HG03439 (cell line): ENCODE data around the gene KCNMB1.
"Not testable (repeated sequence)": the region's sequence is repeated elsewhere in the genome, so short reads cannot be mapped to it uniquely, and the experiment has no call there.

ENCODE experiments used
- ATAC-seq: cut with Tn5 transposase; IDR thresholded peaks from one replicate; pipeline ENCODE4 v1.9.1; 2021; ENCODE audit warnings: mild to moderate bottlenecking, moderate library complexity; ENCODE audit not compliant: unreplicated experiment

KCNMB1 gene

GRCh38 chr5:170378740-170379139 lies 10.4 kb downstream of the KCNMB1 start:
- ATAC-seq, result no peak

- ATAC-seq, result no peak
These were observed 12.1 kb downstream of the KCNMB1 start for GRCh38 chr5:170377027-170377426.

- ATAC-seq, result not testable (repeated sequence)
These were observed 12.6 kb downstream of the KCNMB1 start for GRCh38 chr5:170376526-170376925.

- no peak for ATAC-seq
These were observed 13.9 kb downstream of the KCNMB1 start for GRCh38 chr5:170375283-170375682.

GRCh38 chr5:170372971-170373370 lies 16.2 kb downstream of the KCNMB1 start:
- ATAC-seq, result no peak

- ATAC-seq, result no peak
These were observed 20.6 kb downstream of the KCNMB1 start for GRCh38 chr5:170368586-170368985.

GRCh38 chr5:170366276-170366675 lies 22.9 kb downstream of the KCNMB1 start:
- no peak for ATAC-seq

- ATAC-seq, result no peak
These were observed 23.3 kb downstream of the KCNMB1 start for GRCh38 chr5:170365831-170366230.

GRCh38 chr5:170365011-170365410 lies 24.2 kb downstream of the KCNMB1 start:
- no peak for ATAC-seq

GRCh38 chr5:170363671-170364070 lies 25.5 kb downstream of the KCNMB1 start:
- ATAC-seq, result no peak

- ATAC-seq, result no peak
These were observed 26.5 kb downstream of the KCNMB1 start for GRCh38 chr5:170362656-170363055.

GRCh38 chr5:170362102-170362501 lies 27.1 kb downstream of the KCNMB1 start:
- ATAC-seq, result no peak

- ATAC-seq, result no peak
These were observed 27.6 kb downstream of the KCNMB1 start for GRCh38 chr5:170361616-170362015.

- no peak for ATAC-seq
These were observed 28.1 kb downstream of the KCNMB1 start for GRCh38 chr5:170361116-170361515.

- ATAC-seq, result no peak
These were observed 28.5 kb downstream of the KCNMB1 start for GRCh38 chr5:170360709-170361108.

- ATAC-seq, result no peak
These were observed 31.2 kb downstream of the KCNMB1 start for GRCh38 chr5:170357955-170358444.

- no peak for ATAC-seq
These were observed 33.5 kb downstream of the KCNMB1 start for GRCh38 chr5:170355601-170356098.

GRCh38 chr5:170353961-170354360 lies 35.2 kb downstream of the KCNMB1 start:
- ATAC-seq, result no peak

- ATAC-seq, result no peak
These were observed 36.0 kb downstream of the KCNMB1 start for GRCh38 chr5:170353011-170353761.

- no peak for ATAC-seq
These were observed 41.0 kb downstream of the KCNMB1 start for GRCh38 chr5:170348137-170348633.

GRCh38 chr5:170347022-170347567 lies 42.1 kb downstream of the KCNMB1 start:
- ATAC-seq, result no peak

GRCh38 chr5:170345971-170346370 lies 43.2 kb downstream of the KCNMB1 start:
- no peak for ATAC-seq
